H1 (cell line): ENCODE results near the gene UTP20. TPM values are rescaled to one million over a fixed set of nuclear protein-coding genes. Genes with fewer than 3 reads are reported as not detected.

Experiments used
- CTCF ChIP-seq, 3 experiments: IDR thresholded peaks; 1 replicate in 2 of 3; 2 replicates in 1 of 3; pipeline versions ENCODE4 v1.5.1 to v1.6.1; 2011; ENCODE audit warnings: low read length in 3 of 3, mild to moderate bottlenecking in 3 of 3, inconsistent platforms in 2 of 3, low read depth in 1 of 3, moderate library complexity in 1 of 3; ENCODE audit not compliant: insufficient read depth in 1 of 3; ENCODE audit errors: control extremely low read depth in 1 of 3
- HDAC2 ChIP-seq, 2 experiments: fragments of 300-600 bp in 1 of 2; sonication (generic) in 1 of 2; IDR thresholded peaks; 2 replicates each; pipeline ENCODE4 v1.6.1; 2011 to 2012; ENCODE audit warnings: low read depth in 2 of 2, low read length in 2 of 2, mild to moderate bottlenecking in 2 of 2, moderate library complexity in 2 of 2, borderline replicate concordance in 1 of 2, inconsistent platforms in 1 of 2
- KDM1A ChIP-seq: fragments of 200-600, 300-600 bp; sonication (generic); IDR thresholded peaks from 2 replicates; pipeline ENCODE4 v1.7.1; 2016; ENCODE audit warnings: mild to moderate bottlenecking, low read length, borderline replicate concordance
- SIN3A ChIP-seq, 2 experiments: IDR thresholded peaks in 1 of 2; conservative IDR thresholded peaks in 1 of 2; 2 replicates each; pipeline ENCODE4 v1.6.1; 2011 to 2012; ENCODE audit warnings: low read length in 2 of 2, improper control_type of control experiment in 1 of 2, low read depth in 1 of 2, mild to moderate bottlenecking in 1 of 2
- SP4 ChIP-seq: IDR thresholded peaks from 2 replicates; pipeline ENCODE4 v1.6.1; 2012; ENCODE audit warnings: low read length, inconsistent platforms
- TAF7 ChIP-seq: optimal IDR thresholded peaks from 2 replicates; pipeline ENCODE3; 2011; ENCODE audit warnings: low read depth, mild to moderate bottlenecking, inconsistent platforms, low read length, moderate library complexity, borderline replicate concordance
- polyA plus RNA-seq, 7 experiments: library from polyadenylated mRNA; depleted of rRNA in 3 of 7; stranded (reverse) in 5 of 7; unstranded in 2 of 7; fragments of >200 nt in 5 of 7; fragments of 200-250 nt in 2 of 7; gene quantifications; 1 replicate in 5 of 7; 2 replicates in 1 of 7; 4 replicates in 1 of 7; pipeline versions ENCODE4 v1.2.1 to v1.2.3, GENCODE V29; 2011 to 2013; ENCODE audit warnings: missing spikeins in 2 of 7, mixed read lengths in 2 of 7
- total RNA-seq: library from RNA; stranded (reverse); fragmentation: NEBNext Ultra II Directional; extraction: Animal tissue kit (Norgen Biotek cat#: 25700); gene quantifications from 2 replicates; pipeline ENCODE4 v1.2.1, GENCODE V29; 2021

Gene UTP20
- total and polyA plus RNA-seq, 2 of the 8 experiments (the other 6 are each of a cell fraction or from before 2014, with no cell fraction given), result 8.5 to 48.4 TPM

GRCh38 chr12:101298426-101298825 is 18.5 kb downstream of the UTP20 start (continued):
- TF ChIP-seq SP4, result no peak
- no peak for TF ChIP-seq CTCF (IDR thresholded peaks at IDR 0.05; ENCODE audit: control extremely low read depth in 1 of 3, insufficient read depth in 1 of 3, low read depth in 1 of 3, low read length in 3 of 3)
- TF ChIP-seq TAF7, result no peak
- TF ChIP-seq SIN3A (conservative IDR thresholded peaks at IDR 0.05 in 1 of 2, IDR thresholded peaks at IDR 0.05 in 1 of 2; ENCODE audit: low read depth in 1 of 2, low read length in 2 of 2), result no peak
- no peak for TF ChIP-seq KDM1A
- TF ChIP-seq HDAC2 (IDR thresholded peaks at IDR 0.05; ENCODE audit: borderline replicate concordance in 1 of 2, low read depth in 2 of 2, low read length in 2 of 2), result no peak
